HG03521 (cell line): ENCODE data around the gene NDST1.

Source experiments
- ATAC-seq: cut with Tn5 transposase; IDR thresholded peaks from one replicate; pipeline ENCODE4 v1.9.1; 2021; ENCODE audit warnings: mild to moderate bottlenecking, moderate library complexity; ENCODE audit not compliant: unreplicated experiment

Gene NDST1

DNA sequence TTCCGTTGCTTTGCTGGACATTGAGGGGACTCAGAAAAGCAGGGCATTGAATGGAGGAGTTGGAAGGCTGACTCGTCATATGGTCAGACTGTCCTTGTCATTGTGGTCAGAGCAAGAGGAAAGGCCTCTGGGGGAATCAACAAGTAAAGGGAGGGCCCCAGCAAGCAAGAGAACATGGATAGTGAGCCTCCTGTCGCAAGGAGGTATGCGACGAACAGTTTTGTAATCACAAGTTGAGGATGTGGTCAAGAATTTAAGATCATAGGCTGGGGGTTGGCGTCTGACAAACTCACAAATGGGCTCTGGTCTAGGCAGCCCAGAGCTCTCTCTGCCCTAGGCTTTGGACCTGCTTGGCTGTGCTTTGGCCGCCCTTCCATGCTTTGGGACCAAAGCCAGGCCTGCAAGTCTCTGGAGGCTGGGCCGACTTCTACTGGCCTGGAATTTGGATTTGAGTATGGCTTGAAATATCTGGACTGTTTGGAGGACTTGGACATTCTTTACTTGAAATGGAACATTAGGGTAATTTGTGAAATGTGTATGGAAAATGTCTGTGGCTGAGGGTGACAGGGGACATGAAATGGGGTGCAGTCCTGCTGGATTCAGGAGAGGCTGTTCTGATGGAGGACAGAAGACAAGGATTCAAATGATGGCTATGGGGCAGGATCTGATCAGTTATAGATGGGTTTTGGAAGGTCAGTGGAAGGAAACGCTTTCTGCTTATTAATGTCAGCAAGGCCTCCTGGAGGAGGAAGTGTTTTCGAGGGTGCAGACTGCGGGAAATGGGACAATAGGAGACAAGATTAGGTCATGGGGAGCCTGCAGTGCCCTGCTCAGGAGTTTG, 19.2 kb upstream of the NDST1 start:
- no peak for ATAC-seq

DNA sequence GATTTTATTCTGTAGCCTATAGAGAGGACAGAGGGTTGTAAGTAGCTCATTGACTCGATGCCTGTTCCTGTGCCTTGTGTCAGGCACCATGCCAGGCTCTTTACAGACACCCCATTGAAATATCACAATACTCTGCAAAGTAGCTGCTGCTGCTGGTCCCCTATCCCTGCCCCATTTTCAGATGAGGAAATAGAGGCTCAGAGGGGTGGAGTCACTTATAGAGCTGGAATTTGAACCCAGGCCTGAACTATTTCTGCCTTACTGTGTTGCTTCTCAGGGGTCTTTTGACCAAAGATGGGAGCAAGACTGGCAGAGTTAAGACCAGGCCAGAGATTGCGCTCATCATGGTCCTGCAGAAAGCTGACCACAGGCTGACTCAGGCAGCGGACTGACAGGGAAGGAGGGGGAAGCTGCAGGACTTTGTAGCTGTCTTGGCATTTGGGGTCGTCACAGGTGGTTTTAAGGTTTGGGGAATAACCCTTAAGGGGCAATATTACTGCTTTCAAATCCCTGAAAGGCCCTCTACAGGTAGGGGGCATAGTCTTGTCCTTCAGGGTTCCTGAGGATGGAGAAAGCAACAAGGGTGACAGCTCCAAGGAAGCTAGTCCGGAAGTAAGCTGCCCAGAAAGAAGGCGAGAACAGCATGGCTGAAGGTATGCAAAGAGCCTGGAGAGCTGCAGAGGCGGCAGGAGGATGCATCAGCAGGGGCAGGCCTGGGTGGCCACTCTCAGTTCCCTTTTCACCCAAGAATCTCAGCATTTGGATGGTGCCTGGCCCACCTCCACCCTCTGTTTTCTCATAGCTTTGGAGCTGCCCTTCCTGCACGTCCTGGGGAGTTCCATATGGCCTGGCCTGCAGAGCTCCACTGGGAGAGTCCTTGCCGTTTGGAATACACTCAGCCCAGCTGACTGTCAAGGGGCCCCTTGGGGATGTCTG, 18.3 kb upstream of the NDST1 start:
- ATAC-seq: peak; percentile 79

DNA sequence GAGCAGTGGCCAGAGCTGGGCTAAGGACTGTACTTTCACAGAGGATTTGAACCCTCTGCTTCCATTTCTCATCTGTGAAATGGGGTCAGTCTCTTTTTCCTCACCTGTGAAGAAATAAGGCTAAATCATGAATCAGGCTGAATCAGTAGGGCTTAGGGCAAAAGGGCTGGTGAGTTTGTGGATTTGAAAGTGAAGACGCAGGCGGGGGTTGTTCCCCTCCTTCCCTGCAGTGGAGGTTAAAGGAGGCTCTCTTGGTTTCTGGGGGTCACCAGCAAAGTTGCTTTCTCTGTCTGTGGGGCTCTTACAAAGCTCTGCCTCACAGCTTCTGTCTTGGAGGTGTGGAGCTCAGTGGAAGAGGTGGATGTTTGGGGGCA, 17.6 kb upstream of the NDST1 start:
- ATAC-seq: no peak

DNA sequence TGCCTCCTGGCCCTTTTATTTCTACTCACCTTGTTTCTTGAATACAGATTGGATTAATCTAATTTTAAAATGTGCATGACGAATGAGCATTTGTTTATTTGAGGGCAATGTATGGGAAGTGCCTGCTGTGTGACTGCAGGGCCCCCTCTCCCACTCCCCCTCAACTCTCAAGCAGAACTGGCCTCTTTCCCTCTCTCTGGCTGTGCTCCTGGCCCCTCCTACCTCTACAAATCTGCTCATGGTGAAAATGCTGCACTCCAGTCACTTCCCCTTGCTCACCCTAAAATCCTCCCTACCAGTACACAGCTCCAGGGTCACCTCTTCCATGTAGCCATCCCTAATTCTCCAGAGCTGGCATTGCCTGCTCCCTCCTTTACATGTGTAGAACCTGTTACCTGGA, 17.2 kb upstream of the NDST1 start:
- ATAC-seq: no peak

DNA sequence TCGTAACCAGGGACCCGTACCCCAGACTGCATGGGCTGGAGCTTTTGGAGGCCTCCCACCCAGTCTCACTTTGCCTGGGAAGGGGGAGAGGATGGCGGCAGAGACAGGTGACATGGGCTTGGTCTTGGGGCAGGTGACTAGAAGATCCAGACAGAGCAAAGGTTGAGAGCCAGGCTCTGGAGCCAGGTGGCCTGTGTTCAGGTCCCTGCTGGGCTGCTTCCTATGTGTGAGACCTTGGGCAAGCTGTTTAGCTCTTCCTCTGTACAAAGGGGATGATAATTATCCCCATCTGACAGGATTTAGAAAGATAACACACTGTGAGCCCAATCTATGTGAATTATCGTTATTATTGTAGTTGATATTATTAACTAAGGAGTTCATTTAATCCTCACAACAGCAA, 16.1 kb upstream of the NDST1 start:
- no peak for ATAC-seq

DNA sequence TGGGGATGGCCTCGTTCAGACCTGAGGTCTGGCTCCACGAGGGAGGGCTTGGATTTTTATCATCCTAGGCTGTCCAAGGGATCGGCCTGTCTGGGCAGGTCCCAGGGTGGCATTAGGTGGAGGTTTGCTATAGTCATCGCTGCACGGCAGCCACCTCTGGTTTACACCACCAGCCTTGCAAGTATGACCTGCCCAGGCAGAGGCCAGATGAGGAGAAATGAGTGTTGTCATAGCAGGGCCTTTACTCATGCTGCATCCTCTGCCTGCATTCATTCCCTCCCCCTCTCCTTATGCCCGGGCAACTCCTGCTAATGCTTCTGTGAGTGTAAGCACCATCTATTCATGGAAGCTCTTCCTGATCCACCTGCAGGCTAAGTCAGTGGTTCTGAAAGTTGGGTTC, 15.3 kb upstream of the NDST1 start:
- no peak for ATAC-seq

DNA sequence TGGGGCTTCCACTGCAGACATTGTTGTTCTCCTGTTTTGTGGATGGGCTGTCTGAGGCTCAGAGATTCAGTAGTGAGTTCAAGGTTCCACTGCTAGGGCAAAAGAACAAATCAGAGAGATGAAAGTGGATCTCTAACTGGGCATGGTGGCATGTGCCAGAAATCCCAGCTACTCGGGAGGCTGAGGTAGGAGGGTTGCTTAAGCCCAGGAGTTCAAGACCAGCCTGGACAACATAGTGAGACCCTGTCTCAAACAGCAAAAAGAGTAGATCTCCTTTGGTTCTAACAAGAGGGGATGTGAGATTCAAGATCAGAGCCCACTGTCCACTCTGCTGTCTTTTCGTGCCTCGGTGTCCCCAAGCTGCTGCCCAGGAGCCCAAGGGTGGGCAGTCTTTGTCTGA, 11.8 kb upstream of the NDST1 start:
- no peak for ATAC-seq

DNA sequence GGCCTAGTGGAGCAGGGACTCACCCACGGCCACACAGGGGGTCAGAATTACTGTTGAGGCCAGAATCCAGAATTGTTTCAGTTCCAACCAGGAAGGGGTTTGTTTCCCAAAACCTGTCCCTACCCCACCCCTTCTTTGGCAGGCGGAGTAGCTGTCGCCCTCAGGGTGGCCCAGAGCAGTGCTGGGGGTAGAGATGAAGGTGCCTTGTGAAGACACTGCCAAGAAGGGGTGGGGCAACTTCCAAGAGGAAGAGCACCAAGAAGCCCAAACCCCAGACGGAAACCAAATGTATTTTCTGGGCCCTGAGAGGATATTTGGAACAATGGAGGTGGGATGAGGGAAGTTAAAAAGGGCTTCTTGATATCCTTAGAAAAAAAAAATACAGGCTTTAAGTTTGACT, 11.4 kb upstream of the NDST1 start:
- ATAC-seq: no peak

DNA sequence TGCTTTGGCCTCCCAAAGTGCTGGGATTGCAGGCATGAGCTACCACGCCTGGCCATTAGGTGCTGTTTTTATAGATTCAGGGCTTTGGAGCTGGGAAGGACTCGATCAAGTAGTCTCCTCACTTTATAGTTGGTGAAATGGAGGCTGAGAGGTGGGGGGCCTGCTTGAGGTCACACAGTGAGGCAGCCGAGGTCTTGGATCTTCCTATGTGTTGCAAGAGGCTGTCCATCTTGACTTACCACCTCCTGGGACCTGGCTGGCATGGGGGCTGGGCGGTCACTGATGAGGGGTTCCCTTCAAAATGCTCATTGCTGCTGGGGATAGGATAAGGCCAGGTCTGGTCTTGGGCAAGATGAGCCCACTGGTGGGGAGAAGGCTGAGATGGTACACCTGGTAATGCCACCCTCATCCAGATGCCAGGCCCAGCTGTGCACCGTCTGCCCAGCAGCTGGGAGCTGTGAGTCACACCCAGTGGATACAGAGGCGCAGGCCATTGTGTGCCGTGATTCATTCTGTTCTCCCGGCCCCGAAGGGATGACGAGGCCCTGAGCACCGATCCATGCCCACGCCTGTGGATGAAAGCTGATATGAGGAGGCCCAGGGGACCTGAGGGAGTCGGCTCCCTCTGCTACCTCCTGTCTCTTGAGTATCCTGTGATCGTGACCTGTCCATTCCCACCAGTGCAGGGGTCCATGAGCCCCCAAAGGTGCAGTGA, 10.5 kb upstream of the NDST1 start:
- ATAC-seq: no peak

DNA sequence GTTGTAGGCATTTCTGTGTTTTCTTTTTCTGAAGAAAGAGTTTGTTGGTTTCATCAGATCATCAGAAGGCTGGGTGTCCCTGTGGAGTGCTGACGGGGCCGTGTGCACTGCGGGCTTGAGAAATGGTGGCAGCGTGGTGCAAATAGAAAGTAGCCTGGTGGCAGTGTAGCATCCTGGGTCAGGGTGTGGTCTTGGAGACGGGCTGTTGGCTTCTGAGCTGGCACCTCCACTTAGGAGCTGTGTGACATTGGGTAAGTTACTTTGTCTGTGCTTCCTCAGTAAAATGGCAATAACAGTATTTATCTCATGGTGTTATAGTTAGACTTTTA, 10.0 kb upstream of the NDST1 start:
- no peak for ATAC-seq

DNA sequence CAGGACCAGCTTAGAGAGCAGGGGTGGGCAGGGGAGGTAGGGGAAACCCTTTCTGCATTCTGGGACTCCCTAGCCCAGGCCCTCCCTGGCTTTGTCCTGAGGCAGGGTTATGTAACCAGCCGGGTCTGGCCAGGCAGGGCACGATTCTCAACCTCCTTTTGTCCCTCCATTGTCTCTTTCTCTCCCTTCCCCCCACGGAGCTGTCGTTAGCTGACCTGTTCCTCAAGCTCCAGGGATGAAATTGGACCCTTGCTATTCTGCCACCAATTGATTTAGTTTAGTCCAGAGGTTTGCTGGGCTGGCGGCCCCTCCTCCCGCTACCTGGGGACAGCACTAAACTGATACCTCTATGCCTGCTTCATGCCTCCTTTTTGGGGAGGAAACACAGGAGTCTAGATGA, 9.4 kb upstream of the NDST1 start:
- ATAC-seq: no peak

DNA sequence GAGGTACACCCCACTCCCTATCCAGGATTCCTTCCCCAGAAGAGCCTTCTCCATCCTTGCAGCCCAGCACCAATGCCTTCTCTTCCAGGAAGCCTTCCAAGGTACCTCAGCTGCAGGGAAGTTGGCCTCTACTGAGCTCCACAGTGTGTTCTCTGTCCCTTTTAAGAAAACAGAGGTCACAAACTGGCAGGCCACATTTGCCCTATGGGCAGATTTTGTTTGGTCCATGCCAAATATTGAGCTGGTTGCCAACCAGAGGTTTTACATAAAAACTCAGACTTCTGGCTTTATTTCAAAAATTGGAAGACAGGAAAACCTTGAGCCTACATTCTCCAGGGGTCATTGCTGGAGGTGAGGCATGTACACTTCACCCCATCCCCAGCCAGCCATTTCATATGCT, 9.0 kb upstream of the NDST1 start:
- ATAC-seq: no peak

DNA sequence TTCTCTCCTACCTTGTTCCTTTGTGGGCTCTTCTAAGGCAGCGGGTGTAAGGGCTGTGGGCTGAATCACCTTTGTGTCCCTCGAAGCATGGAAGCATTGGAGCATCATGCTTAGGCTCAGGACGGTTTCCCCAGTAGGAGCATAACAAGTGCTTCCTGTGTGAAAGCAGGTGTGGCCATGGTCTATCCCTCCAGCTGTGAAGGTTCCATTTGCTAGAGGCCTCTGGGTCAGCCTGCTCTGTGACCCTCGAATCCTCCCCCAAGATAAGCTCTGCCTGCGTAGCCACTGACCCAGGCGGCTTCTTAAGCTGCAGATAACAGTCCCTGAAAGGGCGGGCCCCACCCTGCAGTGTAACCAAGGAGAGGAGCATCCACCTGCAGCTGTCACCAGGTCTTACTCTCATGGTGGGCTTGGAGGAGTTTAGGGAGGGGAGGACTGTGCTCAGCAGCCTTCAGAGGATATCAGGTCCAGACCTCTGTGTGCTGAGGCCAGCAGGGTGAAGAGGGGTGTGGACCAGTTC, 8.4 kb upstream of the NDST1 start:
- ATAC-seq: no peak

DNA sequence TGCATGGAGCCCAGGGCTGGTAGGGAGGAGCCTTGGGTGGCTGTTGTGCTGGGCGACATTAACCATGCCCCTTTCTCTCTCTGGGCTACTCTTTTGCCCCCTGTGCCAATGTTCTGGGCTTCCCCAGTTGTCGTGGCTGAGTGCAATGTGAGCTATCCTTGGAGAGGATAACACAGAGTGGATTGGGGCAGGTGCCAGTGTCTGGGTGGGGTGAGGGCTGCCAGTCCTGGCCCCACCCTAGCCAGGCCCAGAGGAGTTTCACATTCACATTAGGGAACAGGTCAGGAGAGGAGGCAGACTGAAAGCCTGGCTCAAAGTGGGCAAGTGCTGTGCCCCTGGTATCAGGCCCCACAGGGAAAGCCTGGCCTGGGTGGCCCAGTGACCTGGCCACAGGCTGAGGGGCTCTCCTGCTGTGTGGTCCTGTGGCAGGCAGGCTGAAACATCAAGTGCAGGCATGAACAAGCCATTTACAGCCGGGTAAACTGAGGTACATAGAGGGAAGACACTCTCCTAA, 7.5 kb upstream of the NDST1 start:
- ATAC-seq: no peak

DNA sequence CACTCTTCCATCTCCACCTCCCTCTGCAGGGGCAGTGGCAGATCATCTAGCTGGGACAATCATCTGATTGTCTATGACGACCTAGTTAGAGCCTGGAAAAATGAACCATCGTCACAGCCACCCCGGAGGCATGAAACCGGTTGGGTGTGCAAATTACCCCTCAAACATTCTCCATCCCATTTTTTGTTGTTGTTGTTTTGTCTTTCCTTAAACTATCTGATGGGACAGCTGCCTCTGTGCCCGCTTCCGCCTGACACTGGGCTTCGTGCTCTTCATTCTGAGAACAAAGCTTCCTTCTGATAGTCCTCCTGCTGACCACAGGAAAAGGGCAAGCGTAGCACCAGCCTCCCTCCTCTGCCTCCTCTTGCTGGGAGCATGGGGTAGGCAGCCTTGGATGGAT, 7.0 kb upstream of the NDST1 start:
- no peak for ATAC-seq

DNA sequence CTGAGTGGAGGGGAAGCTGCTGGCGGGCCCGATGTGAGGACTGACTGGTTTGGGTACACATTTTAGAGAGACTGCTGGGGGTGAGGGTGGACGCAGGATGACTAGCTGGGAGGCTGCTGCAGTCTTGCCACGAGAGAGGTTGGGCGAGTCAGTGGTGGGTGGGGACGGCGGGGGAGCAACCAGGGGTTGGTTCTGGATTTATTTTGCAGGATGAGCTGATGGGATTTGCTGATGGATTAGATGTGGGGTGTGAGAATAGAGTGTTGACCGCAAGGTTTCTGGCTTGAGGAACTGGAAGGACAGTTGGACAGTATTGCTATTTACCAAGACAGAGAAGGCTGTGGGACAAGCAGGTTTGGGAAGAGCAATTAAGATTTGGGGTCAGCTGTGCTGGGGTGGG, 5.8 kb upstream of the NDST1 start:
- ATAC-seq: no peak

DNA sequence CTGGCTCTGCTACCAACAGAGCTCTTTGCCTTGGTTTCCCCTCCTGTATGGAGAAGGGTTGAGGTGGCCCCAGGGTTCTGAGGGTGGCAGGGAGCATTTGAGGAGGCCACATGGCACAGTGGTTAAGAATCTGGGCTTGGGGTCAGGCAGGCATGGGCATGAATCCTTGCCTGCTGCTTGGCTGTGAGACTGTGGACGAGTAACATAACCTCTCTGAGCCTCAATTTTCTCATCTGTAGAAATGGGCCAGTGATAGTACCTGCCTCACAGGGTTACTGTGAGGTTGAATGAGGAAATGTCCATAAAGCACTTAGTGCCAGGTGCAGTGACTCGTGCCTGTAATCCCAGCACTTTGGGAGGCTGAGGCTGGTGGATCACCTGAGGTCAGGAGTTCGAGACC, 5.1 kb upstream of the NDST1 start:
- ATAC-seq: no peak

DNA sequence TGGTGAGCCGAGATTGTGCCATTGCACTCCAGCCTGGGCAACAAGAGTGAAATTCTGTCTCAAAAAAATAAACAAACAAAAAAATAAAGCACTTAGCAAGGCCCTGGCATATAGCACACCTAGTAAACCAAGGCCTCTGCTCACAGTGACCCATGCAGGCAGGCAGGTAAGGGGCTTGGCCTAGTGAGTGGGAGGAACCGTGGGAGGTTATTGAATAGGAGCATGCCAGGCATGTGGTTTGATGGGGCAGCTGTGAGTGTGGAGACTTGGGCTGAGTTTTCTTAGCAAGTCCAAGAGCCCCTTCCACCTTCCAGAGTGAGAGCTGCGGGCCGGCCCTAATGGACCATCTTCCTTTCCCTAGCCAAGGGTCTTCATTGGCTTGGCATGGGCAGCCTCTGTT, 4.5 kb upstream of the NDST1 start:
- ATAC-seq: no peak

DNA sequence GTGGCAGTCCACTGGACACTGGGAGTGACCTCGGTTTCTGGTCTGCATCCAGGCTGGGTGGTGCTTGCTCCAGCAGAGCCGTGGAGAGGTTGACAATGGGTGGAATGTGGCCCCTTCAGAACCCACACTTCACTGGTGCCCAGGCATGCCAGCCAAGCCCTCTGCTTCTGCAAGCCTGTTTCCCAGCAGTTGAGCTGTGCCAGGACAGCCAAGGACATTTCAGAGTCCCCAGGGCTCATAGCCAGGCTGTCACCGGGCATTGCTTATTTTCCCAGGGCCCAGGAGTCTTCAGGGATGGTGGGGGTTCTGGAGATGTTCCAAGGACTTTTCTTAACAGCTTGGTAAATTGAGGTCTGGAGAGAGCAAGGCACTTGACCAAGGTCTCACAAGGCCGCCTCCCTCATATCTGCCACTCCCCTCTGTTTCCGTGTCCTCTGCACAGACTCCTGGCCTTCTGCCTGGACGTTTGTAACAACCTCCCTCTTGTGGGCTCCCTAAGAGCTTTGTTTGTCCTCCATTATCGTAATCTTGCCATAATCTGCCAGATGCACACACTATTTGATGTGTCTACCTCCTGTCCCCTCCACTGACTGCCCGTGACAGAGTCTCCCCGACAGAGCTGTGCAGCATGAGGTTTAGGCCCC, 3.8 kb upstream of the NDST1 start:
- no peak for ATAC-seq

DNA sequence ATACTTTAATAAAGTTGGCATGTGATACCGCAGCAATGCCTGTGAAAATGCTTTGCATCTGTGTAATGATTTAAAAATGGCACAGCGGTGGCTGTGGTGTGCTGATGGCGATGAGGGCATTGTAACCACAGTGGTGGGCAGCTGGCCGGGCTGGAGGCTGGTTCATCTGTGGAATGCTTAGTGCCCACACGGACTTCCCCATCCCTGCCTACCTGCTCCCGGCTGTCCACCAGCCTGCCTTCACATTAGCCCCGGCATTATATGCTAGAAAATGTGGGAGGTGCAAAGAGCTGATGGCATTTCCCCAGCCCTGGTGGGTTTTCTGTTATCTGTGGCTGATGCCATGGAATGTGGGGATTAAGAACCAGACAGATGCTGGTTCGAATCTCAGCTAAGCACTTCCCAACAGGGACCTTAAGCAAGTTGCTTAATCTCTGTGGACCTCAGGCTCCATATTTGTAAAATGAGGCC, 2.9 kb upstream of the NDST1 start:
- no peak for ATAC-seq

DNA sequence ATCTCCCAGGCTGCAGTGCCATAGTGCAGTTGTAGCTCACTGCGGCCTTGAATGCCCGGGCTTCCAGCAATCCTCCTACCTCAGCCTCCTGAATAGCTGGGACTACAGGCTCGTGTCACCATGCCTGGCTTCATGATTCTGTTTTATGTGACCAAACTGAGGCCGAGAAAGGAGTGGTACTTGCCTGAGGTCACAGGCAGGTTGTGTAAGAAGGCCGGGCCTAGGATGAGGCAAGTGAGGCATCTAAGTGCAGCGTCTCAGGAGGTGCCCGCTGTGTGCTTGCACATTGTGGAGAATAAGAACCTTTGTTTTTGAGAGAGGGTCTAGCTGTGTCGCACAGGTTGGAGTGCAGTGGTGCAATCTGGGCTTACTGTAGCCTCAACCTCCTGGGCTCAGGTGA, 2.1 kb upstream of the NDST1 start:
- no peak for ATAC-seq
